WTC11 (cell line): ENCODE results near the gene CDK5. TPM values are rescaled to one million over a fixed set of nuclear protein-coding genes. Genes with fewer than 3 reads are reported as not detected.
A peak's percentile ranks its signal among the peaks of the same experiment; 100 is the strongest.

Experiments
- CREB1 ChIP-seq: sonication (generic); formaldehyde crosslinking; IDR thresholded peaks from 2 replicates; pipeline ENCODE4 v1.8.0; 2023; ENCODE audit warnings: mild to moderate bottlenecking, missing genetic modification reagents
- FOXJ3 ChIP-seq: sonication (generic); formaldehyde crosslinking; IDR thresholded peaks from 2 replicates; pipeline ENCODE4 v1.9.0; 2021; ENCODE audit warnings: missing genetic modification reagents, mild to moderate bottlenecking, borderline replicate concordance
- FOXK1 ChIP-seq: sonication (generic); formaldehyde crosslinking; IDR thresholded peaks from 2 replicates; pipeline ENCODE4 v1.8.0; 2022; ENCODE audit warnings: mild to moderate bottlenecking, moderate library complexity, missing genetic modification reagents
- FOXP1 ChIP-seq: sonication (generic); formaldehyde crosslinking; IDR thresholded peaks from 2 replicates; pipeline ENCODE4 v1.8.0; 2022; ENCODE audit warnings: missing genetic modification reagents, mild to moderate bottlenecking, moderate library complexity, borderline replicate concordance
- GRHL2 ChIP-seq: fragments of 250-450 bp; sonication (Bioruptor Pico); IDR thresholded peaks from 2 replicates; pipeline ENCODE4 v1.8.0; 2022; ENCODE audit warnings: mild to moderate bottlenecking, moderate library complexity; ENCODE audit not compliant: insufficient replicate concordance, severe bottlenecking
- JUN ChIP-seq: sonication (generic); formaldehyde crosslinking; IDR thresholded peaks from 2 replicates; pipeline ENCODE4 v1.8.0; 2023; ENCODE audit warnings: mild to moderate bottlenecking, missing genetic modification reagents
- NFE2L1 ChIP-seq: sonication (generic); formaldehyde crosslinking; IDR thresholded peaks from 2 replicates; pipeline ENCODE4 v1.8.1; 2023; ENCODE audit warnings: missing genetic modification reagents
- NR1H2 ChIP-seq: sonication (generic); formaldehyde crosslinking; IDR thresholded peaks from 2 replicates; pipeline ENCODE4 v1.9.0; 2021; ENCODE audit warnings: mild to moderate bottlenecking, moderate library complexity, missing genetic modification reagents
- RELA ChIP-seq: sonication (generic); formaldehyde crosslinking; IDR thresholded peaks from 2 replicates; pipeline ENCODE4 v1.8.1; 2022; ENCODE audit warnings: missing genetic modification reagents, mild to moderate bottlenecking, borderline replicate concordance
- SMAD4 ChIP-seq: sonication (generic); formaldehyde crosslinking; IDR thresholded peaks from 2 replicates; pipeline ENCODE4 v1.8.0; 2022; ENCODE audit warnings: mild to moderate bottlenecking, missing genetic modification reagents
- SOX15 ChIP-seq: fragments of 250-450 bp; sonication (Bioruptor Pico); IDR thresholded peaks from 2 replicates; pipeline ENCODE4 v1.9.0; 2021; ENCODE audit warnings: mild to moderate bottlenecking
- TEAD4 ChIP-seq: sonication (generic); formaldehyde crosslinking; IDR thresholded peaks from 2 replicates; pipeline ENCODE4 v1.8.0; 2022; ENCODE audit warnings: mild to moderate bottlenecking, missing genetic modification reagents
- ZNF138 ChIP-seq: sonication (generic); formaldehyde crosslinking; conservative IDR thresholded peaks from 2 replicates; pipeline ENCODE4 v1.8.1; 2022; ENCODE audit warnings: mild to moderate bottlenecking, moderate library complexity, missing genetic modification reagents
- ZNF232 ChIP-seq: sonication (generic); formaldehyde crosslinking; IDR thresholded peaks from 2 replicates; pipeline ENCODE4 v1.8.0; 2022; ENCODE audit warnings: mild to moderate bottlenecking, missing genetic modification reagents
- total RNA-seq: library from RNA; stranded (reverse); gene quantifications from 3 replicates; pipeline ENCODE4 v1.2.3, GENCODE V29; 2021
- TF ChIP-seq, protein P1 (sequence below): sonication (generic); formaldehyde crosslinking; IDR thresholded peaks from 2 replicates; pipeline ENCODE4 v1.8.0; 2023; ENCODE audit warnings: mild to moderate bottlenecking, missing genetic modification reagents
- TF ChIP-seq, protein P2 (sequence below): sonication (generic); formaldehyde crosslinking; conservative IDR thresholded peaks from 2 replicates; pipeline ENCODE4 v1.8.1; 2023; ENCODE audit warnings: mild to moderate bottlenecking, low read depth, missing genetic modification reagents, moderate library complexity
- TF ChIP-seq, protein P3 (sequence below): sonication (generic); formaldehyde crosslinking; IDR thresholded peaks from 2 replicates; pipeline ENCODE4 v1.8.1; 2022; ENCODE audit warnings: low read depth, missing genetic modification reagents, borderline replicate concordance
- TF ChIP-seq, protein P4 (sequence below): sonication (generic); formaldehyde crosslinking; IDR thresholded peaks from 2 replicates; pipeline ENCODE4 v1.8.1; 2023; ENCODE audit warnings: mild to moderate bottlenecking, missing genetic modification reagents, borderline replicate concordance
- TF ChIP-seq, protein P5 (sequence below): sonication (generic); formaldehyde crosslinking; IDR thresholded peaks from 2 replicates; pipeline ENCODE4 v1.8.0; 2022; ENCODE audit warnings: mild to moderate bottlenecking, missing genetic modification reagents
- TF ChIP-seq, protein P6 (sequence below): sonication (generic); formaldehyde crosslinking; IDR thresholded peaks from 2 replicates; pipeline ENCODE4 v1.8.0; 2023; ENCODE audit warnings: missing genetic modification reagents
- TF ChIP-seq, protein P7 (sequence below): sonication (generic); formaldehyde crosslinking; IDR thresholded peaks from 2 replicates; pipeline ENCODE4 v1.8.1; 2022; ENCODE audit warnings: mild to moderate bottlenecking, moderate library complexity, missing genetic modification reagents
- TF ChIP-seq, protein P8 (sequence below): sonication (generic); formaldehyde crosslinking; IDR thresholded peaks from 2 replicates; pipeline ENCODE4 v1.8.1; 2022; ENCODE audit warnings: low read depth, mild to moderate bottlenecking, moderate library complexity, missing genetic modification reagents, borderline replicate concordance
- TF ChIP-seq, protein P9 (sequence below): fragments of 250-450 bp; sonication (Bioruptor Pico); IDR thresholded peaks from 2 replicates; pipeline ENCODE4 v2.1.2; 2022; ENCODE audit warnings: mild to moderate bottlenecking, moderate library complexity

Gene CDK5
- total RNA-seq, 1 experiment from 2014 or later = 27.8 TPM

DNA sequence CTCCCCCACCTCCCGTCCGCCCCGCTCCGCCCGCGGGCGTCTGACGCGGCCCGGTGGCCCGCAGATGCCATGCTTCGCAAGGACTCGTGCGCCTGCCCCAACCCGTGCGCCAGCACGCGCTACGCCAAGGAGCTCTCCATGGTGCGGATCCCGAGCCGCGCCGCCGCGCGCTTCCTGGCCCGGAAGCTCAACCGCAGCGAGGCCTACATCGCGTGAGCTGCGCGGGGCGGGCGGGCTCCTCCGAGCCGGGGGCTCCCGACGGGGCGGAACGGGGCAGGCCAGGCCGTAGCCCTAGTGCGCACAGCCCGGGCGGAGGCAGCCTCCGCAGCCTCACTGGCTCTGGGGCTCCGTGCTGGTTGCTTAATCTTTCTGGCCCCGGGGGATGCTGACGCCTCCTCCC lies 6.6 kb downstream of the CDK5 start (continued):
- TF ChIP-seq, protein P1, sequence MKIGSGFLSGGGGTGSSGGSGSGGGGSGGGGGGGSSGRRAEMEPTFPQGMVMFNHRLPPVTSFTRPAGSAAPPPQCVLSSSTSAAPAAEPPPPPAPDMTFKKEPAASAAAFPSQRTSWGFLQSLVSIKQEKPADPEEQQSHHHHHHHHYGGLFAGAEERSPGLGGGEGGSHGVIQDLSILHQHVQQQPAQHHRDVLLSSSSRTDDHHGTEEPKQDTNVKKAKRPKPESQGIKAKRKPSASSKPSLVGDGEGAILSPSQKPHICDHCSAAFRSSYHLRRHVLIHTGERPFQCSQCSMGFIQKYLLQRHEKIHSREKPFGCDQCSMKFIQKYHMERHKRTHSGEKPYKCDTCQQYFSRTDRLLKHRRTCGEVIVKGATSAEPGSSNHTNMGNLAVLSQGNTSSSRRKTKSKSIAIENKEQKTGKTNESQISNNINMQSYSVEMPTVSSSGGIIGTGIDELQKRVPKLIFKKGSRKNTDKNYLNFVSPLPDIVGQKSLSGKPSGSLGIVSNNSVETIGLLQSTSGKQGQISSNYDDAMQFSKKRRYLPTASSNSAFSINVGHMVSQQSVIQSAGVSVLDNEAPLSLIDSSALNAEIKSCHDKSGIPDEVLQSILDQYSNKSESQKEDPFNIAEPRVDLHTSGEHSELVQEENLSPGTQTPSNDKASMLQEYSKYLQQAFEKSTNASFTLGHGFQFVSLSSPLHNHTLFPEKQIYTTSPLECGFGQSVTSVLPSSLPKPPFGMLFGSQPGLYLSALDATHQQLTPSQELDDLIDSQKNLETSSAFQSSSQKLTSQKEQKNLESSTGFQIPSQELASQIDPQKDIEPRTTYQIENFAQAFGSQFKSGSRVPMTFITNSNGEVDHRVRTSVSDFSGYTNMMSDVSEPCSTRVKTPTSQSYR (CRISPR knock-in tag) = peak; percentile 97
- TF ChIP-seq, protein P2, sequence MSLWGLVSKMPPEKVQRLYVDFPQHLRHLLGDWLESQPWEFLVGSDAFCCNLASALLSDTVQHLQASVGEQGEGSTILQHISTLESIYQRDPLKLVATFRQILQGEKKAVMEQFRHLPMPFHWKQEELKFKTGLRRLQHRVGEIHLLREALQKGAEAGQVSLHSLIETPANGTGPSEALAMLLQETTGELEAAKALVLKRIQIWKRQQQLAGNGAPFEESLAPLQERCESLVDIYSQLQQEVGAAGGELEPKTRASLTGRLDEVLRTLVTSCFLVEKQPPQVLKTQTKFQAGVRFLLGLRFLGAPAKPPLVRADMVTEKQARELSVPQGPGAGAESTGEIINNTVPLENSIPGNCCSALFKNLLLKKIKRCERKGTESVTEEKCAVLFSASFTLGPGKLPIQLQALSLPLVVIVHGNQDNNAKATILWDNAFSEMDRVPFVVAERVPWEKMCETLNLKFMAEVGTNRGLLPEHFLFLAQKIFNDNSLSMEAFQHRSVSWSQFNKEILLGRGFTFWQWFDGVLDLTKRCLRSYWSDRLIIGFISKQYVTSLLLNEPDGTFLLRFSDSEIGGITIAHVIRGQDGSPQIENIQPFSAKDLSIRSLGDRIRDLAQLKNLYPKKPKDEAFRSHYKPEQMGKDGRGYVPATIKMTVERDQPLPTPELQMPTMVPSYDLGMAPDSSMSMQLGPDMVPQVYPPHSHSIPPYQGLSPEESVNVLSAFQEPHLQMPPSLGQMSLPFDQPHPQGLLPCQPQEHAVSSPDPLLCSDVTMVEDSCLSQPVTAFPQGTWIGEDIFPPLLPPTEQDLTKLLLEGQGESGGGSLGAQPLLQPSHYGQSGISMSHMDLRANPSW = no peak
- TF ChIP-seq, protein P3, sequence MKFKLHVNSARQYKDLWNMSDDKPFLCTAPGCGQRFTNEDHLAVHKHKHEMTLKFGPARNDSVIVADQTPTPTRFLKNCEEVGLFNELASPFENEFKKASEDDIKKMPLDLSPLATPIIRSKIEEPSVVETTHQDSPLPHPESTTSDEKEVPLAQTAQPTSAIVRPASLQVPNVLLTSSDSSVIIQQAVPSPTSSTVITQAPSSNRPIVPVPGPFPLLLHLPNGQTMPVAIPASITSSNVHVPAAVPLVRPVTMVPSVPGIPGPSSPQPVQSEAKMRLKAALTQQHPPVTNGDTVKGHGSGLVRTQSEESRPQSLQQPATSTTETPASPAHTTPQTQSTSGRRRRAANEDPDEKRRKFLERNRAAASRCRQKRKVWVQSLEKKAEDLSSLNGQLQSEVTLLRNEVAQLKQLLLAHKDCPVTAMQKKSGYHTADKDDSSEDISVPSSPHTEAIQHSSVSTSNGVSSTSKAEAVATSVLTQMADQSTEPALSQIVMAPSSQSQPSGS (CRISPR knock-in tag) = peak; percentile 69; the same call in 1 of the 2 replicates
- TF ChIP-seq CREB1 (CRISPR knock-in tag) (peak; percentile 96), NR1H2 (CRISPR knock-in tag) (peak; percentile 79; the same call in 1 of the 2 replicates), ZNF232 (CRISPR knock-in tag) (peak; percentile 98), SOX15 (CRISPR knock-in tag) (no peak), TEAD4 (CRISPR knock-in tag) (peak; percentile 96), ZNF138 (CRISPR knock-in tag) (no peak), FOXK1 (CRISPR knock-in tag) (peak; percentile 98), JUN (CRISPR knock-in tag) (peak; percentile 98), SMAD4 (peak; percentile 93), GRHL2 (no peak), FOXJ3 (CRISPR knock-in tag) (no peak), NFE2L1 (CRISPR knock-in tag) (peak; percentile 97), RELA (peak; percentile 97), FOXP1 (CRISPR knock-in tag) (peak; percentile 99)
- TF ChIP-seq, protein P4, sequence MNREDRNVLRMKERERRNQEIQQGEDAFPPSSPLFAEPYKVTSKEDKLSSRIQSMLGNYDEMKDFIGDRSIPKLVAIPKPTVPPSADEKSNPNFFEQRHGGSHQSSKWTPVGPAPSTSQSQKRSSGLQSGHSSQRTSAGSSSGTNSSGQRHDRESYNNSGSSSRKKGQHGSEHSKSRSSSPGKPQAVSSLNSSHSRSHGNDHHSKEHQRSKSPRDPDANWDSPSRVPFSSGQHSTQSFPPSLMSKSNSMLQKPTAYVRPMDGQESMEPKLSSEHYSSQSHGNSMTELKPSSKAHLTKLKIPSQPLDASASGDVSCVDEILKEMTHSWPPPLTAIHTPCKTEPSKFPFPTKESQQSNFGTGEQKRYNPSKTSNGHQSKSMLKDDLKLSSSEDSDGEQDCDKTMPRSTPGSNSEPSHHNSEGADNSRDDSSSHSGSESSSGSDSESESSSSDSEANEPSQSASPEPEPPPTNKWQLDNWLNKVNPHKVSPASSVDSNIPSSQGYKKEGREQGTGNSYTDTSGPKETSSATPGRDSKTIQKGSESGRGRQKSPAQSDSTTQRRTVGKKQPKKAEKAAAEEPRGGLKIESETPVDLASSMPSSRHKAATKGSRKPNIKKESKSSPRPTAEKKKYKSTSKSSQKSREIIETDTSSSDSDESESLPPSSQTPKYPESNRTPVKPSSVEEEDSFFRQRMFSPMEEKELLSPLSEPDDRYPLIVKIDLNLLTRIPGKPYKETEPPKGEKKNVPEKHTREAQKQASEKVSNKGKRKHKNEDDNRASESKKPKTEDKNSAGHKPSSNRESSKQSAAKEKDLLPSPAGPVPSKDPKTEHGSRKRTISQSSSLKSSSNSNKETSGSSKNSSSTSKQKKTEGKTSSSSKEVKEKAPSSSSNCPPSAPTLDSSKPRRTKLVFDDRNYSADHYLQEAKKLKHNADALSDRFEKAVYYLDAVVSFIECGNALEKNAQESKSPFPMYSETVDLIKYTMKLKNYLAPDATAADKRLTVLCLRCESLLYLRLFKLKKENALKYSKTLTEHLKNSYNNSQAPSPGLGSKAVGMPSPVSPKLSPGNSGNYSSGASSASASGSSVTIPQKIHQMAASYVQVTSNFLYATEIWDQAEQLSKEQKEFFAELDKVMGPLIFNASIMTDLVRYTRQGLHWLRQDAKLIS (CRISPR knock-in tag) = peak; percentile 83; the same call in 1 of the 2 replicates
- TF ChIP-seq, protein P5, sequence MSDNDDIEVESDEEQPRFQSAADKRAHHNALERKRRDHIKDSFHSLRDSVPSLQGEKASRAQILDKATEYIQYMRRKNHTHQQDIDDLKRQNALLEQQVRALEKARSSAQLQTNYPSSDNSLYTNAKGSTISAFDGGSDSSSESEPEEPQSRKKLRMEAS (CRISPR knock-in tag) = peak; percentile 99
- TF ChIP-seq, protein P6, sequence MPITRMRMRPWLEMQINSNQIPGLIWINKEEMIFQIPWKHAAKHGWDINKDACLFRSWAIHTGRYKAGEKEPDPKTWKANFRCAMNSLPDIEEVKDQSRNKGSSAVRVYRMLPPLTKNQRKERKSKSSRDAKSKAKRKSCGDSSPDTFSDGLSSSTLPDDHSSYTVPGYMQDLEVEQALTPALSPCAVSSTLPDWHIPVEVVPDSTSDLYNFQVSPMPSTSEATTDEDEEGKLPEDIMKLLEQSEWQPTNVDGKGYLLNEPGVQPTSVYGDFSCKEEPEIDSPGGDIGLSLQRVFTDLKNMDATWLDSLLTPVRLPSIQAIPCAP (CRISPR knock-in tag) = peak; percentile 97
- TF ChIP-seq, protein P7, sequence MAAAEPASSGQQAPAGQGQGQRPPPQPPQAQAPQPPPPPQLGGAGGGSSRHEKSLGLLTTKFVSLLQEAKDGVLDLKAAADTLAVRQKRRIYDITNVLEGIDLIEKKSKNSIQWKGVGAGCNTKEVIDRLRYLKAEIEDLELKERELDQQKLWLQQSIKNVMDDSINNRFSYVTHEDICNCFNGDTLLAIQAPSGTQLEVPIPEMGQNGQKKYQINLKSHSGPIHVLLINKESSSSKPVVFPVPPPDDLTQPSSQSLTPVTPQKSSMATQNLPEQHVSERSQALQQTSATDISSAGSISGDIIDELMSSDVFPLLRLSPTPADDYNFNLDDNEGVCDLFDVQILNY (CRISPR knock-in tag) = peak; percentile 97
- TF ChIP-seq, protein P8, sequence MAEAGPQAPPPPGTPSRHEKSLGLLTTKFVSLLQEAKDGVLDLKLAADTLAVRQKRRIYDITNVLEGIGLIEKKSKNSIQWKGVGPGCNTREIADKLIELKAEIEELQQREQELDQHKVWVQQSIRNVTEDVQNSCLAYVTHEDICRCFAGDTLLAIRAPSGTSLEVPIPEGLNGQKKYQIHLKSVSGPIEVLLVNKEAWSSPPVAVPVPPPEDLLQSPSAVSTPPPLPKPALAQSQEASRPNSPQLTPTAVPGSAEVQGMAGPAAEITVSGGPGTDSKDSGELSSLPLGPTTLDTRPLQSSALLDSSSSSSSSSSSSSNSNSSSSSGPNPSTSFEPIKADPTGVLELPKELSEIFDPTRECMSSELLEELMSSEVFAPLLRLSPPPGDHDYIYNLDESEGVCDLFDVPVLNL (CRISPR knock-in tag) = peak; percentile 94
- TF ChIP-seq, protein P9, sequence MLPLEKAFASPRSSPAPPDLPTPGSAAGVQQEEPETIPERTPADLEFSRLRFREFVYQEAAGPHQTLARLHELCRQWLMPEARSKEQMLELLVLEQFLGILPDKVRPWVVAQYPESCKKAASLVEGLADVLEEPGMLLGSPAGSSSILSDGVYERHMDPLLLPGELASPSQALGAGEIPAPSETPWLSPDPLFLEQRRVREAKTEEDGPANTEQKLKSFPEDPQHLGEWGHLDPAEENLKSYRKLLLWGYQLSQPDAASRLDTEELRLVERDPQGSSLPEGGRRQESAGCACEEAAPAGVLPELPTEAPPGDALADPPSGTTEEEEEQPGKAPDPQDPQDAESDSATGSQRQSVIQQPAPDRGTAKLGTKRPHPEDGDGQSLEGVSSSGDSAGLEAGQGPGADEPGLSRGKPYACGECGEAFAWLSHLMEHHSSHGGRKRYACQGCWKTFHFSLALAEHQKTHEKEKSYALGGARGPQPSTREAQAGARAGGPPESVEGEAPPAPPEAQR (CRISPR knock-in tag) = no peak
